NCI-H1092 treated with DMSO at 0.1 percent for 48 hours (cell line): ENCODE measurements around the gene TEAD1.

Experiments
- DNase-seq: peaks from one replicate; lab custom pipeline; 2025; lab: John Stamatoyannopoulos, UW

Gene TEAD1

DNA sequence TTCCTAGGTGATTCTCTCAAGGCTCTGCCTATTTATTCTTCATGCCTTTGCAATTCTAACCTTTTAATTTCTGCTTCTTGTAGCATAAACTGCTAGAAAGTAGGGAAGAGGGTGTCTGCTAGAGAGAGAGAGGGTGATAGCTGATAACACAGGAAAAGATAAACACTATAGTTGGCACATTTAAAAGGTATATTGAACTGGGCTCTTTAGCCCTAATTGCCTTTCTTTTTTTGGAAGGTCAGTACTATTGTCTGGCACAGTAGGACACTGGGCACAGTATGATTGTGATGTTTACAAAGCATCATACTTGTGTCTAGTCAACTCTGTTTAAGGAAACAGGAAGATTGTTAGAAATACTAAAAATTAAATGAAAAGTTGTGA is 33.3 kb downstream of the TEAD1 start:
- peak; percentile 81 for DNase-seq

DNA sequence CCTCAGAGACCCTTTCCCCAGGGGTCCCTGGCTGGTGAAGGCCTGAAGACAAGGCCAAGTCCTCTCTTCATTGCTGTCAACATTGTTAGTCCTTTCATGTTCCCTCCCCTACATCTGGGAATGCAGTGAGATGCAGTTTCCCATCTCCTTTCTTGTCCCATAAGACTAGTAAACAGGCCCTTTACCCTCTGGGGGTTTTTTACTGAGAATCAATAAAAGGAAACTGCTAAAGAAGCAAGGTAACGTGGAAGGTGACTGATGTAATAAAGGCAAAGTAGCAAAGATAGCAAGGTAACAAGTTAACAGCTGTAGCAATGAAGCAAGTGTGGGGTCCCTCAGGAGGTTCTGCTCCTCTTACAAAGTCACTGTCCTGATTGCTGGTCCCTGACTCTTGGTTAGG is 37.3 kb downstream of the TEAD1 start:
- no peak for DNase-seq

DNA sequence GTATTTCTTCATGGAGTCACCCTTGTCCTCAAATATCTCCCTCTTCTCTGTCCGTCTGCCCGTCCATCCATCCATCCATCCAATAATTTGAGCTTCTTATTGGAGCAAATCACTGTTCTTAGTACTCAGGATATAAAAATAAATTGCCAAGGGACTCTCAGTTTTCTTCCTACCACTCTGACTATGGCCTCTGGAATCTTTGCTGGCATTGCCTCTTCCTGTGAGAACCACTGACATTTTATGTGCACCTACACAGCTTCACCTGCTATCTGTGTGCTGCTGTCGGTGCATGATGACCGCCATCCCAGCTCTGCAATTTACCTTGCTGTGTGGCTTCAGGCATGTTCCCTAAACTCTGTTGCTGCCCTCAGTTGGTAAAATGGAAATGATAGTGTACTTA is 37.9 kb downstream of the TEAD1 start:
- DNase-seq = no peak

DNA sequence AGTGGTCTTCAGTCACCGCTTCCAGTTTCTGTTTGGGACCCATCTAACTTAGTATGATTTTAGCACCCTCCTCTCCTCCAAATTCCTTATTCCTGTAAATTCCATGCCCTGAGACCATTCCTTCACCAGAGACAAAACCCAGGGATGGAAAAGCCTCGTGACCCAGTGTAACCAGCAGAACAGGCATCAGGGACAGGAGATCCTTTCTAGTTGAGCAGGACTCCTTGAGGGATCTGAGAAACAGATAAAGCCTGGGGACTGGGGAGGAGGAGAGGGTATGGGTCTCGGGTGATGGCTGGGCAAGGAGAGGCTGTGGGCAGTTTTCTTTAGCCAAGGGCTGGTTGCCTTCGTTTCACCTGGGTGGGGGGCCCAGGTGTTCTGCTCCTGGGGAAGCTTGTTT is 40.9 kb downstream of the TEAD1 start:
- DNase-seq = no peak

GRCh38 chr11:12715941-12716340 is 41.7 kb downstream of the TEAD1 start:
- no peak for DNase-seq

DNA sequence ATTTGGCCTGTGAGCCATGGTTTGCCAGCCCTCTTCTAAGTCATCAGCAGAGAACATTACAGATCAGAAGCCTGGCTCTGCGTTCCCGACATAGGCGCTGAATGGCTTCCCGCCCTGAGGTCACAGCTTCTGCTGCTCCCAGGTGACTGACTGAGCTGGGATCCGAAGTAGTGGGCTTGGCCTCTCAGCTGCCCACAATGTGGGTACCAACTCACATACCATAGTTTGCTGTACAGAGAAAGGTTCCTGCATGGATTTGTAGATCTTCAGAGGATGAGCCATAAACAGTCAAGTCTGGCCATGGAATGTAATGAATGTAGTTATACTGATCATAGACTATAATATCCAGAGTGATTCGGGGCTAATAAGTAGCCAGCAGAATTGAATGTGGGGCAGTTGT is 42.6 kb downstream of the TEAD1 start:
- DNase-seq = no peak

- DNase-seq = no peak
These were observed 43.6 kb downstream of the TEAD1 start for GRCh38 chr11:12717851-12718291.

GRCh38 chr11:12719221-12719620 is 45.0 kb downstream of the TEAD1 start:
- DNase-seq = no peak

DNA sequence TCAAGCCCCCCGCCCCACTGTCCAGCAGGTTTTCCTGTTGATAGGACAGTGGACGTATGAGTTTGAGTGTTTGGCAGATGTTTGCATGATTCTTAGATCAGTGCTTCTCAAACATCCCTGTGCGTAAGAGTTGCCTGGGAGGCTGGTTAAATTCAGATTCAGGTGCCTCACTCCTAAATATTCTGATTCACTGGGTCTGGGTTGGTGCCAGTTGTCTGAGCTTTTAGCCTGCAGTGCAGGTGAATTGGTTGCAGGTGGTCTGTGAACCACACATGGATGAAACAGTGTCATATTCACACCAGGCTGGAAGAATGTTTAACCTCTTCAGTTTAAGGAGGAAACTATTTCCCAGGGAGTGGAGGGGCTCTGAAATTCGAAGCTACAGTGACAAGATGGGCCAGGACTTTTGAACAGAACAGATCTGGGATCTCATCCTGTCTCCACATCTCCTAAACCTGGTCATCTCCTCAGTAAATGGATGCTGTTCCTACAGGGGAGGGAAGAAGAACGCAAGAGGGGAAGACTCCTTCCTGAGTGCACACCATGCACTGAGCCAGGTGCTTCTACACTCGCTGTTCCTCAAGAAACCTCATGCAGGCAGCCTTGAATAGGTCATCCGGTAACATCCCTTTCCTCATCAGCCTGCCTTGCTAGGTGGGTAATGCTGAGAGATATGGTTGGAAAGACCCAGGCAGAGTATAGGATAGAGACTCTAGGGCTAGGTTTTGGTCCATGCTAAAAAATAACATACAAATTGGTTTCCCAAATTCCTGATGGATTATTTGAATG is 47.8 kb downstream of the TEAD1 start:
- DNase-seq = no peak

DNA sequence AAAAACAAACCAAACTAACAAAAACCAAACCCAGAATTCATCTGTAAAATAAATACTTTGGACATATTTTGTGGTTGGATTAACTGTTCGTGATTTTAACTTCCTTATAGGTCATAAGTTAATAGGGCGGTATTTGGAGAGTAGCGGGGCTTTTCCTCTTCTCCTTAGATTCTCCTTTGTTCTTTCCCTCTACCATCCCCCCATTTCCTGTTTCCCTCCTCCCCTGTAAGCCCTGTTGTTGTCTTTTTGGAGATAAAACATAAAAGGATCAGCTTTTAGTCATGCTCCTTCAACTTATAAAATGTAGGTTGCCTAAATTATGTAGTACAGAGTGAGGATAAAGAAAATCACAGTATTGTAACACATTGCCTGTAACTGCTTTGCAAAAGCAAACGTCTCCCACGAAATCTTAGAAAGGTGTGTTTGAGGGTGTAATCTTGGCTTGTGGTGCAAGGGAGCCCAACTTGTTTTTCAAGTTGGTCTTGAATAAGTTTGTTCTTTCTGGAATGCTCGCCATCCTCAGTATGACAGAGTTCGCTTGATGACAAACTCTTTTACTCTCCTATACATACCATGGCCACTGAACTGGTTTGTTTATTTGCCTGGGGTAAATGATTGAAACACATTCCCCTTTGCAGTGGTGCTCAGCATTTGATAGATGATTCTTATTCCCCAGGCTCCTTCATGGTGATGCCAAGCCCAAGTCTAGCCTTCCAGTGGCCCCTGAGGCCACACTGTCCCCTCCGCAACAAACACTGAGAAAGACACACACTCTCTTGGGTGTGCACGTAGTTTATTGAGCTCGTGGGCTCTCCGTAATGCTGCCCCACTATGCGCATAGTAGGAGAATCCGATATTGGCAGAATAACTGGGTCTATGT is 49.4 kb downstream of the TEAD1 start:
- no peak for DNase-seq

DNA sequence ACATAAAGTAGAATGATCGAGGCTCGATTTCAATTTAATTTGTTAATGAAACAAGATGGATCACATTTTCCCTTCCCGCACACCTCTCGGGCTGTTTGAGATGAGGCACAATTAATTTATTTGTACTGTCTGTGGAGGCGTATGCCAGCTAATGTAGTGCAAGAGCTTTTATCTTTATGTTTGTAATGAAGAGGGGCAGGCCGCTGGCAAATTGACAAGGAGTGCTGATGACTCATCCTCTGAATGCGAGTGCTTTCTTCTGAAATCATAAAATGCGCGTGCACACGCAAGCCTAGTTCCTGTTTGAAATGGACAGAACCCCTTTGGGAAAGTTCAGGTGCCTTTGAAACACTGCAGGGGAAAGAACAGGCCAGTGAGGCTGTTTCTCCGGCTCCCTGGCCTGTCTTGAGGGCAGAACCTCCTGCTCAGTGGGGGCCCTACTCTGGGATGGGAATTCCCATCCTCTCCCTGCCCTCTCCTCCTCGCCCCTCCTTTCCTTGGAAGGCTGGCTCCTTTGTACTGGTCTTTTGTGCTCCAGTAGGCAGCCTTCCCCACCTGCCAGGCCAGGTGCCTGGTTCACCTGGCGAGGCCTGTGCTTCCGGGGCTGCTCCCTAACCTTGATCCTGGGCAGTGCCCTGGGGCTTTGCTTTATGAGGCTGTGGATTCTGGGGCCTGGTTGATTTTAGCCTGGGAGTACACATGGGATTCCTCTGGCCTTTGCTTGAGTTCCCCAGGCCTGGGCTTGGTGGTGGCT is 50.3 kb downstream of the TEAD1 start:
- DNase-seq = peak; percentile 86

DNA sequence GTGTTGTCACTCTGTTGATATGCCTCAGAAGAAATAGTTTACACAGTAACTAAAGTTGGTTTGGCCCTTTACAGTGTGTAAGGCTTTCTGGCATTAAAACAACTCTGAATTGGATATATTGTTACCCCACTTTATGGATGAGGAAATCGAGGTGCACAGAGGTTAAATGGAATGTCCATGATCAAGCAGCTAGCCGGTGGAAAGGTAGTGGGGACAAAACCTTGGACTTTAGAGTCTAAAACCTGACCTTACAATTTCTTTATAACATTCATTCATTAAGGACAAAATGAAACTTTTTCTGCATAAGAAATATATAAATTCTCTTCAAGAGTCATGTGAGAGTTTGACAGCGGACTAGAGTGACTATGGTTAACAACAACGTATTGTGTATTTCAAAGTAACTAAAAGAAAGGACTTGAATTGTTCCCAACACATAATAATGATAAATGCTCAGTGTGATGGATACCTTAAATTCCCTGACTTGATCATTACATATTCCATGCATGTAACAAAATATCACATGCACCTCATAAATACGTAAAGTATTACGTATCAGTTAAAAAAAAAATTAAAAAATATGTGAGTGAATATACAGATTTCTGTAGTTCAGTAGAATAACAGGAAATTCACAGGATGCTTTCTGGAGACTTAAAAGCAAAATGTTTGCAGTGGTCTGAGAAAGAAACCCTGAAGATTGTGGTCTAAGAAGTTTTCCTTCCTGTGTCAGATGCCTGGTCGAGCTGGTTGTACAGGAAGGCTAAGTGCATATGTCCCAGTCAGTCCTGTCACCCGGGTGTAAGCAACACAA is 51.0 kb downstream of the TEAD1 start:
- no peak for DNase-seq

DNA sequence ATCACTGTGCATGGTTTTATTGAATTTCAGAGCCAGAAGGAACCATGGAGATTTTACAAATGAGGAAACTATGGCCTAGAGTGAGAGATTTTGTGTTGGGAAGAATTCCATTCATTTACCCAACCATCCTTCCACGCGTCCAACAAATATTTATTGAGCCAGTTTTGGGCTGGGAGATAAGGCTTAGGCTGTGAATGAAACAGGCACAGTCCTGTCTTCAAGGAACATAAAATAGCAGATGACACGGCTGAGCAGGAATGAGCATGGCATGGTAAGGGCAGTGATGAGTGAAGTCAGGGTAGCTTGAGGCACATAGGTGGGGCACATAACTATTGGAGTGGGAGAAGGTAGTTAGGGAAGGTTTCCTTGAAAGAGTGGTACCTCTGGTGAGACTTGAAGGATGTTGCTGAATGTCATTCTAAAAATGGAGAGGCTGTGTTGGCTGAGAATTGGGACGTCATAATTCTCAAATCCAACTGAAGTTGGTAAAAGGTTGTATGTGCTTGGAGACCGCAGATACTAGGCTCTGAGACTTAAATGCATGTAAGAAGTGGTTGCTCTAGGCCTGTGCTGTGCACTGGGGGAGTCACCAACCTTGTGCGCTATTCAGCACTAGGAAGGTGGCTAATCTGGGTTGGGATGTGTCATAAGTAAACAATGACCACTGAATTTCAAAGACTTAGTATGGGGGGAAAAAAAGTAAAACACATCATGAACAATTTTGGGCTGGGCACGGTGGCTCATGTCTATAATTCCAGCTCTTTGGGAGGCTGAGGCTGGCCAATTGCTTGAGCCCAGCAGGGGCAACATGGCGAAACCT is 51.9 kb downstream of the TEAD1 start:
- DNase-seq = no peak

DNA sequence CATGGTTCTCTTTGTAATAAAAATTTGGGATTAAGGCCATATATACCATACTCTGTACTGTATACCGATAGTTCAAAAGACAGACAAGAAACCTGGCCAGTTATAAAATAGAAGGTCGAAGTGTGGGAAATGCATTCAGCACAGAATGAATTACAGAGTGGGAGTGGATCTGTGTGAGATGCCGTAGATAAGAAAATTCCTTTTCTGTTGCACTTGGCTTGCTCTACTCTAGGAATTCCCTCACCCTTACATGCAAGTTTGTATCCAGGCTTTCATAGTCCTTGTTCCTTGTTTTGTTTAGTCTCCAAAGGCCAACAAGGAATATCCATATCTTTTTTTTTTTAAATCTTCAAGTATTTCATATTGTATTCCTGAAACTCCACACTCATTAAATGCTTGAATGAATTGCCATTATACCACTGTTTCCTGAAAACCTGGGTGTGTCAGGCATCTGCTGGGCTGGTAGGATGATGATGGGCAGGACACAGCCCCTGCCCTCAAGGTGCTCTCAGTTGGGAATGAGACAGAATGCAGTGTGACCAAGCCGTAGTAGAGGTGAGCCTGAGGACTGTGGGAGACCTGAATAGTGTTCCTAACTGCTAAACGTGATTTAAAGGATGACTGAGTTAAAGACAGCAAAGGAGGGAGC is 53.5 kb downstream of the TEAD1 start:
- no peak for DNase-seq

- DNase-seq = no peak
These were observed 54.2 kb downstream of the TEAD1 start for GRCh38 chr11:12728417-12728816.

DNA sequence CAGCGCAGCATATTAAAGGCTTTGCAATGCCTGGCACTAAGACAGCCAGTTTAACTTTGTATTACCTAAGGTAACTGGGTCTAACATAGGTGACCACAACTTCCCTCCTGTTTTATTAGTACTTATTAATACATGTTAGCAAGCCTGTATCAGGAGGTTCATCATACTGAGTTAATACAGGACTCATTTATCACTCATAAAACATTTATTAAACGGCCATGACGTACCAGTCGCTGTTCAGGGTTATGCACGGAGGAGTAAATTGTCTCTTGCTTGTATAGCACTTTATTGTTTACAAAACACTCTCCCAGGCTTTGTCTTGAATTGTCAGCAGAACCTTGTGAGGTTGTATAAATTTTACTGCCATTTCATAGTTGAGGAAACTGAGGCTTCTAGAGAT is 55.7 kb downstream of the TEAD1 start:
- no peak for DNase-seq

DNA sequence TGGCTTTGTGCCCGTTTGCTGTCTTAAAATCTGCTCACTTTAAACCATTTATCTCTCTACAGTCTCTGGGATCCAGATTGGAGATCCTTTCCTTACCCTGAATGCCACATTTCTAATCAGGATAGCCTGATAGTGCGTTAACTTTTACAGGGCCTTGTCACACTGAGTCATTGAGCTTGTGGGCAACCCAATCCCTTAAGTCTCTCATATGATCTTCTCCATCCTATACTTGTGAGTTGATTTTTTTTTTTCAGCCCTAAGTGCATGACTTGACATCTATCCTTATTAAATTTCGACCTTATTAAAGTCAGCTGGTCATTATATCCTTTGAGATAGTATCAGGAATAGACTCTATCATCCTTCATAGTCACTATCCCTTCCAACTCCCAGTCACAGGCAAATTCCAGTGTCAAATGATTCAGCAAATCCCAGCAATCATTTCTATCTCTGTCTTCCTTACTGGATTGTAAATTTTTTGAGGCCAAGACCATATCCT is 57.7 kb downstream of the TEAD1 start:
- no peak for DNase-seq

- DNase-seq = no peak
These were observed 58.9 kb downstream of the TEAD1 start for GRCh38 chr11:12733091-12733490.

GRCh38 chr11:12734625-12735024 is 60.4 kb downstream of the TEAD1 start:
- DNase-seq = no peak

- no peak for DNase-seq
These were observed 61.0 kb downstream of the TEAD1 start for GRCh38 chr11:12735262-12735661.
